Subcutaneous adipose tissue (tissue), 4 donors: Measurements from ENCODE around the gene GALNT9. TPM values are rescaled to one million over a fixed set of nuclear protein-coding genes. Genes with fewer than 3 reads are reported as not detected.

ENCODE experiments used
- CTCF ChIP-seq: fragments of 450-650 bp; IDR thresholded peaks from one replicate; pipeline ENCODE4 v1.5.1; 2016; ENCODE audit warnings: low read depth, mild to moderate bottlenecking, control low read depth, antibody characterized with exemption, moderate library complexity
- total RNA-seq, 4 donors: library from RNA; depleted of rRNA; stranded (reverse); fragments of >200 nt; gene quantifications; one replicate each; pipeline ENCODE4 v1.1.0, GENCODE V29; 2016

GALNT9 gene
- total RNA-seq, 4 donors from 2014 or later, result not detected

DNA sequence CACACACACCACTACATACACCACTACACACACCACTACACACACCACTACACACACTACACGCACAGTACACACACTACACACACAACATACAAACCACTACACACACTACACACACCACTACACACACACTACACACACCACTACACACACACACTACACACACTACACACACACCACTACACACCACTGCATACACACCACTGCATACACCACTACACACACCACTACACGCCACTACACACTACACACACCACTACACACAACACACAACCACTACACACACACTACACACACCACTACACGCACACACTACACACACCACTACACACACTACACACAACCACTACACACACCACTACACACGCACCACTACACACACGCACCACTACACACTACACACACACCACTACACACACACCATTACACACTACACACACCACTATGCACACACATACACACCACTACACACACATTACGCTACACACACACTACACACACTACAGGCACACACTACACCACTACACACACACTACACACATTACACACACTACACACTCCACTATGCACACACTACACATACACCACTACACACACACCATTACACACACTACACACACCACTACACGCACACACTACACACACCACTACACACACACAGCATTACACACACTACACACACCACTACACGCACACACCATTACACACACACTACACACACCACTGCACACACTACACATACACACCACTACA lies 172.6 kb downstream of the GALNT9 start:
- TF ChIP-seq CTCF, result no peak

DNA sequence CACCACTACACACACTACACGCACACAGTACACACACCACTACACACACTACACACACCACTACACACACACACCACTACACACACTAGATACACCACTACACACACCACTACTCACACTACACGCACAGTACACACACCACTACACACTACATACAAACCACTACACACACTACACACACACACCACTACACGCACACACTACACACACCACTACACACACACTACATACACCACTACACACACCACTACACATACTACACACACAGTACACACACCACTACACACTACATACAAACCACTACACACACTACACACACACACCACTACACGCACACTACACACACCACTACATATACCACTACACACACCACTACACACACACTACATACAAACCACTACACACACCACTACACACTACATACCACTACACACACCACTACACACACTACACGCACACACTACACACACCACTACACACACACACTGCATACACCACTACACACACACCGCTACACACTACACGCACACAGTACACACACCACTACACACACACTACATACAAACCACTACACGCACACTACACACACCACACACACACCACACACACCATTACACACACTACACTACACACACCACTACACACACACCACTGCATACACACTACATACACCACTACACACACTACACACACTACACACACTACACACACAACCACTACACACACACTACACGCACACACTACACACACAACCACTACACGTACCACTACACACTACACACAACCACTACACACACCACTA lies 173.4 kb downstream of the GALNT9 start:
- no peak for TF ChIP-seq CTCF

DNA sequence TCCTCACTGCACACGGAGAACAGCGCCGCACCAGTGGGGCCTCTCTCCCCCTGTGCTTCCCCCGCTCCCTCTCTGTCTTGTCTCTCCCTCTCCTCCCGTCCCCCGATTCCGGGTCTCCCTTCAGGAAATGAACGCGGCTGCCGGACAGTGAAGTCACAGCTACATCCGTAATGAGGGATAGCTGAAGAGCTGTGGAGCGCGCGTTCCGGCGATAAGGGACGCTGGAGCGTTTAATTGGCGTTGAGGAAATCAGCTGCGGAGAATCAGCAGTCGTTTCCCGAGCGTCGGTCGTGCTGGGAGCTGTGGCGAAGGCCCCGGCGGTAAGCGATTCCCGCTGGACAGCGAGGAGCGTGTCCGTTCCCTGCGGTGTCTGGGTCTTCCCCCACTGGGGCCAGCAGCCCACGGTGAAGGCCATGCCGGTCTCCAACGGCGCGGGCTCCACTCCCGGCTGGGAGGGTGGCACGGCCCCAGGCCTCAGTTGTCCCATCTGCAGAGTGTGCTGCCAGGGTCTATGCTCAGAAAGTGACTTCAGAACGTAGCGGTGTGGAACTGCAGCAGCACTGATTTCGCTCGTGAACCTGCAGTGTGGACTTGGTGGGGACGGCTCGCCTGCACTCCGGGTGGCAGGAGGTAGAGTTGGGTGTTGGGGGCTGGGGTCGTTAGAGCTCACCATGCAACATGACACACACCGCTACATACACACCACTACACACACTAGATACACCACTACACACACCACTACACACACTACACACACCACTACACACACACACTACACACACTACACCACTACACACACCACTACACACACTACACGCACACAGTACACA lies 174.2 kb downstream of the GALNT9 start:
- TF ChIP-seq CTCF, result no peak

- no peak for TF ChIP-seq CTCF
Observed at GRCh38 chr12:132154341-132154761, 175.0 kb downstream of the GALNT9 start.

DNA sequence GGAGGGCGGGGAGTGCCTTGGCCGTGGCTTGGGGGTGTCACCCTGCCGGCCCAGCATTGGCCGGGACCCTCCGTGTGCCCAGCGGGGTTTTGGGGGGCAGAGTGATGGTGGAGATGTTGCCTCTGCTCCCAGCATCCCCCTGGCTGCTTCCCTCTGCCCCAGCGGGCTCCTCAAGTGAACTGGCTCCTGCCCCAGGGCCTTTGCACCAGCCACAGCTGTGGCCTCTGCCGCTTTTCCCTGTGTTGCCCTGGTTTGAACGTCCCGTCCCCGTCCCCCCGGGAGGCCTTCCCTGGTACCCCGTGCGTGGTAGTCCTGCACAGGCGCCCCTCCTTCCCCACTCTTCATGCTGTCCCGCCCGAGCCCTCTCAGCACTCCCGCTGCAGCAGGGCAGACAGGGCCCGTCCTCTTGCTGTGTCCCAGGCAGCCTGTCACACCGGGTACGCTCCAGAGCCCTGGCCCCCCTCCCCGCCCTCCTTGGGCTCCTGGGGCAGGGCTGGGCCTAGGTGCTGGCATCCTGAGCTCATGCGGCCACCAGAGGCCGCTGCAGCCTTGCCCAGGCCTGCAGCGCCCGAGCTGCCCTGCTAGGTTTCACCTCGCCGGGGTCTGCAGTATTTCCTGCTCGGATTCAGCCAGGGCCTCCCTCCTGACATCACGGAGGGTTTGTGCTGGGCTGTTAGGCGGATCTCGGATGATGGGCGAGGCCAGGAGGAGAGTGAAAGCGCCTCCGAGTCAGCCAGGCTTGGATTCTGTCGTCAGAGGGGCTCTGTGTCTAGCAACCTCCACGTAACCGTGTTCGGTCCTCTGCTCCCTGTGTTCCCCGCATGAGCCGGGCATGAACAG lies 175.7 kb downstream of the GALNT9 start:
- no peak for TF ChIP-seq CTCF

DNA sequence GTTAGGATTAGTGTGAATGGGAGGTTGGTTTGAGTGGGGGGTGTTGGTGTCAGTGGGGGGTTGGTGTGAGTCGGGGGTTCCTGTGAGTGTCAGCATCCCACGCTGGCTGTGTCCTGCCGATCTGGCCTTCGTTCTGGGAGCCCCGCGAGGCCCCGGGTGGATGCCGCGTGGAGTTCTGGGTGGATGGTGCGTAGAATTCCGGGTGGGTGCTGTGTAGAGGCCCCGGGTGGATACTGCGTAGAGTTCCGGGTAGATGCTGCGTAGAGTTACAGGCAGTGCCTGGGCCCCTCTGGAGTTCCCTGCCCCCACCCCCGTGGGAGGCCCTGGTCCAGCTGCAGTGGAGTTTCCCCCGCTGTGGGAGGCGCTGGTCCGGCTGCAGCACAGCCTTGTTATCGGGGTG lies 176.4 kb downstream of the GALNT9 start:
- TF ChIP-seq CTCF, result no peak
